Smooth muscle cell of the umbilical artery (primary cell): ENCODE data around the gene IL22. TPM values are rescaled to one million over a fixed set of nuclear protein-coding genes. Genes with fewer than 3 reads are reported as not detected.

Source experiments
- total RNA-seq: library from RNA; depleted of rRNA; stranded (reverse); fragments of >200 nt; gene quantifications from 2 replicates; pipeline ENCODE4 v1.2.3, GENCODE V29; 2014

Gene IL22
- total RNA-seq, result not detected in 2 replicates

GRCh38 chr12:68253504-68253903 lies at the start of gene IL22:
Gene IL22 (minus strand): TSS chr12:68253604. CDS start chr12:68253448, 156 bp downstream.

DNA sequence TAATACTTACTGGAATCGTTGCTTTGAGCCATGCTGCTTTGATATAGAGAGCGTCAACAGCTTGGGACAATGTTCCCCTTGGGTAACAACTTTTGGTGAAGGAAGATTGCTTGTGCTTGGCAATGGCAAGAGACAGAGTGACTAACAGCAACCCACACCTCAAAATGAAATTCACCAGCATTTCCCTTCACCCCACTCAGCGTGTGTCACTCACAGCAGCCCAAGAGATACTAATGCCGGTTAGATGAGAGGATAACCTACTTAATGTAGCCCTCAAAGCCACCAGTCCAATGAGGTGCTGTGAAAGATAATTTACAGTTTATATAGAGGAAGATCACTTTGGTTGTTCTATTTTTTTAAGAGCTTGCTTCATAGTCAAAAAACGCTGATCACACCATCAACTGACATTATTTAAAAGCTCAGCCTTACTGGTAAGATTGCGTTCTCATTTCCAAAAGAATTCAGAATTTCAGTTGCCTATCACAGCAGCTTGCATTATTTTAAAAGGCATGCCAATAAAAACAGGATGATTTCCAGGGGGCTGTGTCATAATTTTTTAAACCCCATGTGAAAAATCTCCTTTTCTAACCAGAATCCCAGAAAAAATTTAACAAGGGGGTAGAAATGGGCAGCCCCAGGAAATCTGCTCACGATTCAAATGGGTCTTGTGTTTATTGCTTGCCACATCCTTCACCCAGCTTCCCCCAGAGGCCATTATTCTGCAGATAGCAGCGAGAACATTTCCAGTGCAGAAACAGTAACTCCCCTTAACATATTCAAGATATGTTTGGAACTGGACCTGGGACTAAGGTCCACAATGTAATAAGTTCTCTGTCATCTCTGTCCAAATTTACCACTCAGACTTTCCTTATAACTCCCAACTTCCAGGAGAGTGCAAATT lies 27.6 kb downstream of the IL22 start, which contains the start of gene IL26:
Gene IL26, minus strand, starts transcription at position 235 of the 901 bp plus-strand sequence. Its CDS starts 54 bp downstream, at position 181.

Other genes starting within 250 kb of the IL22 start
- gene IFNG, start 93.9 kb downstream of the IL22 start, total RNA-seq, result not detected in 2 replicates
- not detected in 2 replicates for gene IL26, start 27.8 kb downstream of the IL22 start, total RNA-seq
- 10.5 and 16.9 TPM in 2 replicates for gene MDM1, start 78.8 kb upstream of the IL22 start, total RNA-seq